HepG2 (cell line): Measurements from ENCODE around the gene OBP2A. TPM values are rescaled to one million over a fixed set of nuclear protein-coding genes. Genes with fewer than 3 reads are reported as not detected.
A peak's percentile ranks its signal among the peaks of the same experiment; 100 is the strongest.

Experiments
- CAMTA2 ChIP-seq: sonication (generic); formaldehyde crosslinking; IDR thresholded peaks from 2 replicates; pipeline ENCODE4 v1.4.0; 2020; ENCODE audit warnings: mild to moderate bottlenecking, missing genetic modification reagents, borderline replicate concordance
- HNF4G ChIP-seq, 2 experiments: sonication (generic) in 1 of 2; formaldehyde crosslinking in 1 of 2; IDR thresholded peaks; 2 replicates each; pipeline versions ENCODE4 v1.4.0 to v1.6.1; 2011 to 2020; ENCODE audit warnings: borderline replicate concordance in 2 of 2, low read depth in 2 of 2, mild to moderate bottlenecking in 2 of 2, low read length in 1 of 2, missing genetic modification reagents in 1 of 2, moderate library complexity in 1 of 2
- HNRNPLL ChIP-seq: fragments of 200-400 bp; formaldehyde crosslinking; IDR thresholded peaks from 2 replicates; pipeline ENCODE4 v1.6.1; 2017; ENCODE audit warnings: mild to moderate bottlenecking, low read depth, low read length; ENCODE audit not compliant: poor library complexity, severe bottlenecking
- JUN ChIP-seq: sonication (generic); formaldehyde crosslinking; IDR thresholded peaks from 2 replicates; pipeline ENCODE4 v1.4.0; 2020; ENCODE audit warnings: mild to moderate bottlenecking, missing genetic modification reagents
- MAF1 ChIP-seq: sonication (generic); formaldehyde crosslinking; IDR thresholded peaks from 2 replicates; pipeline ENCODE4 v1.5.0; 2020; ENCODE audit warnings: missing genetic modification reagents, borderline replicate concordance
- NFKB2 ChIP-seq: sonication (generic); formaldehyde crosslinking; IDR thresholded peaks from 2 replicates; pipeline ENCODE4 v1.4.0; 2020; ENCODE audit warnings: missing genetic modification reagents, borderline replicate concordance
- RXRB ChIP-seq: IDR thresholded peaks from 2 replicates; pipeline ENCODE4 v1.6.1; 2016; ENCODE audit warnings: borderline replicate concordance, missing genetic modification reagents, missing compliant biosample characterization
- TEAD3 ChIP-seq: optimal IDR thresholded peaks from 2 replicates; pipeline ENCODE3; 2016; ENCODE audit warnings: borderline replicate concordance
- TOPORS ChIP-seq: sonication (generic); formaldehyde crosslinking; IDR thresholded peaks from 2 replicates; pipeline ENCODE4 v1.8.0; 2023; ENCODE audit warnings: mild to moderate bottlenecking, missing genetic modification reagents
- ZC3H13 ChIP-seq: sonication (generic); formaldehyde crosslinking; IDR thresholded peaks from 2 replicates; pipeline ENCODE4 v1.8.1; 2023; ENCODE audit warnings: mild to moderate bottlenecking, missing genetic modification reagents, moderate library complexity
- ZKSCAN8 ChIP-seq: IDR thresholded peaks from 2 replicates; pipeline ENCODE4 v1.6.1; 2016; ENCODE audit warnings: borderline replicate concordance, missing genetic modification reagents, missing compliant biosample characterization
- ZNF33A ChIP-seq: sonication (generic); formaldehyde crosslinking; IDR thresholded peaks from 2 replicates; pipeline ENCODE4 v1.5.1; 2020; ENCODE audit warnings: missing genetic modification reagents, mild to moderate bottlenecking, moderate library complexity, borderline replicate concordance
- ZNF441 ChIP-seq: sonication (generic); formaldehyde crosslinking; IDR thresholded peaks from 2 replicates; pipeline ENCODE4 v1.7.0; 2021; ENCODE audit warnings: missing genetic modification reagents, borderline replicate concordance
- ZNF562 ChIP-seq: sonication (generic); formaldehyde crosslinking; IDR thresholded peaks from 2 replicates; pipeline ENCODE4 v1.8.0; 2022; ENCODE audit warnings: missing genetic modification reagents, borderline replicate concordance
- ZNF580 ChIP-seq: IDR thresholded peaks from 2 replicates; pipeline ENCODE4 v1.6.1; 2016; ENCODE audit warnings: low read depth, borderline replicate concordance
- polyA plus RNA-seq, 8 experiments: library from polyadenylated mRNA; depleted of rRNA in 3 of 8; stranded (reverse) in 7 of 8; unstranded in 1 of 8; fragments of >200 nt; fragmentation: Illumina TruSeq in 4 of 8; extraction: Trizol in 4 of 8; gene quantifications; 2 replicates each; pipeline versions ENCODE4 v1.2.1 to v1.2.3, GENCODE V29; 2011 to 2016; ENCODE audit warnings: low read depth in 4 of 8, missing spikeins in 1 of 8, mixed read lengths in 1 of 8; ENCODE audit not compliant: insufficient read depth in 1 of 8
- total RNA-seq, 5 experiments: library from RNA; depleted of rRNA; stranded (reverse); fragments of >200 nt; fragmentation: Illumina TruSeq; extraction: Trizol; gene quantifications; 2 replicates each; pipeline ENCODE4 v1.2.3, GENCODE V29; 2016; ENCODE audit warnings: low read depth in 1 of 5
- TF ChIP-seq, protein P1 (sequence below): IDR thresholded peaks from 2 replicates; pipeline ENCODE4 v1.6.1; 2016; ENCODE audit warnings: low read depth, missing genetic modification reagents, missing compliant biosample characterization
- TF ChIP-seq, protein P2 (sequence below): sonication (generic); formaldehyde crosslinking; IDR thresholded peaks from 2 replicates; pipeline ENCODE4 v1.8.0; 2022; ENCODE audit warnings: missing genetic modification reagents, mild to moderate bottlenecking, borderline replicate concordance
- TF ChIP-seq, protein P3 (sequence below): sonication (generic); formaldehyde crosslinking; IDR thresholded peaks from 2 replicates; pipeline ENCODE4 v1.8.0; 2022; ENCODE audit warnings: missing genetic modification reagents, mild to moderate bottlenecking, inconsistent platforms, borderline replicate concordance

Gene OBP2A
- total and polyA plus RNA-seq, 2 of the 13 experiments (the other 11 are each of a cell fraction or from before 2014, with no cell fraction given) = 0.32 TPM; not detected in 1

DNA sequence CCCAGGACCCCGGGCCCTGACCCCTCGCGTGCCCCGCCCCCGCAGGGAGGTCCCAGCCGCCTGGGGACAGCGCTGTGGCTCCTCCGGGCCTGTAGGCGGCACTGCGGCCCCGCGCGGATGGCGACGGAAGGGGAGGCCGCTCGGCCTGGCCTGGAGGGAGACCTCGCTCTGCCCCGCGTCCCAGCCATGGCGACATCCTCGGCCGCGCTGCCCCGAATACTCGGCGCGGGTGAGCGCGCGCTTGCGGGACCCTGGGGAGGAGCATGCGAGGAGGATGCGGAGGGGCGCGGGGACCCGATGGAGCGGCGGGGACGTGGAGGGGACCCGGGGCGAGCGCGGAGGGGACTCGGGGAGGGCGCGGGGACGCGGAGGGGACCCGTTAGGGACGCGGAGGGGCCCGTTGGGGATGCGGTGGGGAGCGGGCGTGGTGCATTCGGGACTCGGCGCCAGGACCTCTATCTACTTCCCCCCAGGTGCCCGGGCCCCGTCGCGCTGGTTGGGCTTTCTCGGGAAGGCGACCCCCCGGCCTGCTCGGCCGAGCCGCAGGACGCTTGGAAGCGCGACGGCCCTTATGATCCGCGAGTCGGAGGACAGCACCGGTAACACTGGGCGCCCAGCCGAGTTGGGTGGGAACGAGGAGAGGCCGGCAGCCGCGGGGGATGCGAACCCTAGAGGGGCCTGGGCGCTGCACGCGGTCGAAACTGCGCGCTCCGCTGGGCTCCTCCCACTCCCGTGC is 45.2 kb upstream of the OBP2A start, which contains the start of gene MRPS2 (continued):
- TF ChIP-seq, protein P1, sequence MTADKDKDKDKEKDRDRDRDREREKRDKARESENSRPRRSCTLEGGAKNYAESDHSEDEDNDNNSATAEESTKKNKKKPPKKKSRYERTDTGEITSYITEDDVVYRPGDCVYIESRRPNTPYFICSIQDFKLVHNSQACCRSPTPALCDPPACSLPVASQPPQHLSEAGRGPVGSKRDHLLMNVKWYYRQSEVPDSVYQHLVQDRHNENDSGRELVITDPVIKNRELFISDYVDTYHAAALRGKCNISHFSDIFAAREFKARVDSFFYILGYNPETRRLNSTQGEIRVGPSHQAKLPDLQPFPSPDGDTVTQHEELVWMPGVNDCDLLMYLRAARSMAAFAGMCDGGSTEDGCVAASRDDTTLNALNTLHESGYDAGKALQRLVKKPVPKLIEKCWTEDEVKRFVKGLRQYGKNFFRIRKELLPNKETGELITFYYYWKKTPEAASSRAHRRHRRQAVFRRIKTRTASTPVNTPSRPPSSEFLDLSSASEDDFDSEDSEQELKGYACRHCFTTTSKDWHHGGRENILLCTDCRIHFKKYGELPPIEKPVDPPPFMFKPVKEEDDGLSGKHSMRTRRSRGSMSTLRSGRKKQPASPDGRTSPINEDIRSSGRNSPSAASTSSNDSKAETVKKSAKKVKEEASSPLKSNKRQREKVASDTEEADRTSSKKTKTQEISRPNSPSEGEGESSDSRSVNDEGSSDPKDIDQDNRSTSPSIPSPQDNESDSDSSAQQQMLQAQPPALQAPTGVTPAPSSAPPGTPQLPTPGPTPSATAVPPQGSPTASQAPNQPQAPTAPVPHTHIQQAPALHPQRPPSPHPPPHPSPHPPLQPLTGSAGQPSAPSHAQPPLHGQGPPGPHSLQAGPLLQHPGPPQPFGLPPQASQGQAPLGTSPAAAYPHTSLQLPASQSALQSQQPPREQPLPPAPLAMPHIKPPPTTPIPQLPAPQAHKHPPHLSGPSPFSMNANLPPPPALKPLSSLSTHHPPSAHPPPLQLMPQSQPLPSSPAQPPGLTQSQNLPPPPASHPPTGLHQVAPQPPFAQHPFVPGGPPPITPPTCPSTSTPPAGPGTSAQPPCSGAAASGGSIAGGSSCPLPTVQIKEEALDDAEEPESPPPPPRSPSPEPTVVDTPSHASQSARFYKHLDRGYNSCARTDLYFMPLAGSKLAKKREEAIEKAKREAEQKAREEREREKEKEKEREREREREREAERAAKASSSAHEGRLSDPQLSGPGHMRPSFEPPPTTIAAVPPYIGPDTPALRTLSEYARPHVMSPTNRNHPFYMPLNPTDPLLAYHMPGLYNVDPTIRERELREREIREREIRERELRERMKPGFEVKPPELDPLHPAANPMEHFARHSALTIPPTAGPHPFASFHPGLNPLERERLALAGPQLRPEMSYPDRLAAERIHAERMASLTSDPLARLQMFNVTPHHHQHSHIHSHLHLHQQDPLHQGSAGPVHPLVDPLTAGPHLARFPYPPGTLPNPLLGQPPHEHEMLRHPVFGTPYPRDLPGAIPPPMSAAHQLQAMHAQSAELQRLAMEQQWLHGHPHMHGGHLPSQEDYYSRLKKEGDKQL (CRISPR knock-in tag) = 0 out of 2 replicates have a peak, but pooled peaks have one; percentile 40
- no peak for TF ChIP-seq ZNF562 (CRISPR knock-in tag)
- peak; percentile 76 for TF ChIP-seq NFKB2 (CRISPR knock-in tag)
- TF ChIP-seq TEAD3 (CRISPR knock-in tag) = peak; percentile 60
- TF ChIP-seq CAMTA2 (CRISPR knock-in tag) = peak; percentile 21; the same call in 1 of the 2 replicates
- peak; percentile 65; the same call in 1 of the 2 replicates for TF ChIP-seq MAF1 (CRISPR knock-in tag)
- peak; percentile 88; the same call in 1 of the 2 replicates for TF ChIP-seq ZNF580 (CRISPR knock-in tag)
- TF ChIP-seq TOPORS = peak; percentile 40; the same call in 1 of the 2 replicates
- TF ChIP-seq ZKSCAN8 (CRISPR knock-in tag) = peak; percentile 72; the same call in 1 of the 2 replicates
- TF ChIP-seq, protein P2, sequence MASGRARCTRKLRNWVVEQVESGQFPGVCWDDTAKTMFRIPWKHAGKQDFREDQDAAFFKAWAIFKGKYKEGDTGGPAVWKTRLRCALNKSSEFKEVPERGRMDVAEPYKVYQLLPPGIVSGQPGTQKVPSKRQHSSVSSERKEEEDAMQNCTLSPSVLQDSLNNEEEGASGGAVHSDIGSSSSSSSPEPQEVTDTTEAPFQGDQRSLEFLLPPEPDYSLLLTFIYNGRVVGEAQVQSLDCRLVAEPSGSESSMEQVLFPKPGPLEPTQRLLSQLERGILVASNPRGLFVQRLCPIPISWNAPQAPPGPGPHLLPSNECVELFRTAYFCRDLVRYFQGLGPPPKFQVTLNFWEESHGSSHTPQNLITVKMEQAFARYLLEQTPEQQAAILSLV (CRISPR knock-in tag) = peak; percentile 96; the same call in 1 of the 2 replicates
- peak; percentile 37 for TF ChIP-seq HNRNPLL
- TF ChIP-seq, protein P3, sequence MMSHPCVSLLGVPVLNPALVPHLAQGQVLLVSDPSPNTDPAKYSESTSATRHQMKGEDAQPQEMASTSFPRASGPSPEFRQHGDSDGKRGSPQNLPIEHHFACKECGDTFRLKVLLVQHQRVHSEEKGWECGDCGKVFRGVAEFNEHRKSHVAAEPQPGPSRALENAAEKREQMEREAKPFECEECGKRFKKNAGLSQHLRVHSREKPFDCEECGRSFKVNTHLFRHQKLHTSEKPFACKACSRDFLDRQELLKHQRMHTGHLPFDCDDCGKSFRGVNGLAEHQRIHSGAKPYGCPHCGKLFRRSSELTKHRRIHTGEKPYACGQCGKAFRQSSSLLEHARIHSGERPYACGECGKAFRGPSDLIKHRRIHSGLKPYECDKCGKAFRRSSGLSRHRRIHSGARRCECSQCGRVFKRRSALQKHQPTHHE (CRISPR knock-in tag) = peak; percentile 59; the same call in 1 of the 2 replicates
- TF ChIP-seq HNF4G (IDR thresholded peaks at IDR 0.05; ENCODE audit: borderline replicate concordance, low read depth, low read length) = no peak
- TF ChIP-seq HNF4G (CRISPR knock-in tag; IDR thresholded peaks at IDR 0.05; ENCODE audit: borderline replicate concordance, low read depth) = no peak
- TF ChIP-seq ZNF441 = peak; percentile 8; the same call in 1 of the 2 replicates
- TF ChIP-seq JUN (CRISPR knock-in tag) = no peak
- TF ChIP-seq ZC3H13 (CRISPR knock-in tag) = peak; percentile 63; the same call in 1 of the 2 replicates
- 0 out of 2 replicates have a peak, but pooled peaks have one; percentile 41 for TF ChIP-seq ZNF33A
- peak; percentile 41; the same call in 1 of the 2 replicates for TF ChIP-seq RXRB
